GM23338 (cell line): Measurements from ENCODE around the gene TXNDC17. TPM values are rescaled to one million over a fixed set of nuclear protein-coding genes. Genes with fewer than 3 reads are reported as not detected.

Experiments used
- ATAC-seq: fragments of 200-7000 bp; cut with Tn5 transposase; 3 replicates; pipeline ENCODE4 v1.9.1; 2020
- DNase-seq: peaks from one replicate; pipeline ENCODE4 v3.0.0-alpha.2; 2015; ENCODE audit warnings: low spot score
- H2AFZ ChIP-seq: fragments of 200-600 bp; sonication (generic); 2 replicates; pipeline ENCODE4 v1.8.0; 2016; ENCODE audit warnings: antibody characterized with exemption, mild to moderate bottlenecking, moderate library complexity
- H3F3A ChIP-seq: fragments of 200-600 bp; sonication (generic); replicated peaks from 2 replicates; pipeline ENCODE4 v1.8.0; 2017; ENCODE audit warnings: antibody characterized with exemption, mixed run types, low read depth
- H3K27ac ChIP-seq: fragments of 200-600 bp; sonication (generic); 2 replicates; pipeline ENCODE4 v1.6.1; 2016; ENCODE audit warnings: low read depth
- H3K27me3 ChIP-seq: fragments of 200-600 bp; sonication (generic); 2 replicates; pipeline ENCODE4 v1.8.0; 2016; ENCODE audit warnings: mild to moderate bottlenecking, mixed run types, moderate library complexity; ENCODE audit not compliant: insufficient read depth
- H3K36me3 ChIP-seq: fragments of 200-600 bp; sonication (generic); 2 replicates; pipeline ENCODE4 v1.8.0; 2016; ENCODE audit warnings: mild to moderate bottlenecking; ENCODE audit not compliant: insufficient read depth
- H3K4me1 ChIP-seq: fragments of 200-600 bp; sonication (generic); 2 replicates; pipeline ENCODE4 v1.8.0; 2016; ENCODE audit warnings: mild to moderate bottlenecking, moderate library complexity; ENCODE audit not compliant: insufficient read depth
- H3K4me2 ChIP-seq: fragments of 200-600 bp; sonication (generic); 2 replicates; pipeline ENCODE4 v1.7.1; 2017; ENCODE audit warnings: mixed run types
- H3K4me3 ChIP-seq: fragments of 200-600 bp; sonication (generic); 2 replicates; pipeline ENCODE4 v1.6.1; 2016; ENCODE audit warnings: mixed run types
- H3K79me2 ChIP-seq: fragments of 200-600 bp; sonication (generic); replicated peaks from 2 replicates; pipeline ENCODE4 v1.8.0; 2017; ENCODE audit warnings: mild to moderate bottlenecking; ENCODE audit not compliant: insufficient read depth
- H3K9me2 ChIP-seq: fragments of 200-600 bp; sonication (generic); 2 replicates; pipeline ENCODE4 v1.8.0; 2017; ENCODE audit not compliant: insufficient read depth
- H4K20me1 ChIP-seq: fragments of 200-600 bp; sonication (generic); replicated peaks from 2 replicates; pipeline ENCODE4 v1.8.0; 2017; ENCODE audit warnings: mild to moderate bottlenecking; ENCODE audit not compliant: insufficient read depth
- H3K27ac Mint-ChIP-seq: 2 replicates; pipeline ENCODE4 v1.8.0; 2020; ENCODE audit warnings: inconsistent platforms, mild to moderate bottlenecking, moderate library complexity, mixed read lengths
- H3K27me3 Mint-ChIP-seq: 3 replicates; pipeline ENCODE4 v1.8.0; 2022; ENCODE audit warnings: low read depth, mild to moderate bottlenecking, moderate library complexity, mixed read lengths, inconsistent platforms; ENCODE audit not compliant: insufficient read depth, poor library complexity
- H3K36me3 Mint-ChIP-seq: 3 replicates; pipeline ENCODE4 v1.8.0; 2021; ENCODE audit warnings: low read depth, mild to moderate bottlenecking, inconsistent platforms, moderate library complexity, mixed read lengths
- H3K4me1 Mint-ChIP-seq: 3 replicates; pipeline ENCODE4 v1.8.0; 2020; ENCODE audit warnings: mild to moderate bottlenecking, inconsistent platforms, mixed read lengths
- H3K4me3 Mint-ChIP-seq: 3 replicates; pipeline ENCODE4 v1.8.0; 2021; ENCODE audit warnings: moderate library complexity, mild to moderate bottlenecking, inconsistent platforms, mixed read lengths
- H3K9me3 Mint-ChIP-seq: 3 replicates; pipeline ENCODE4 v1.8.0; 2020; ENCODE audit warnings: moderate library complexity, mild to moderate bottlenecking, inconsistent platforms, mixed read lengths
- CREB1 ChIP-seq: fragments of 250-450 bp; sonication (Bioruptor Pico); IDR thresholded peaks from 2 replicates; pipeline ENCODE4 v1.5.0; 2020; ENCODE audit warnings: low read depth, mild to moderate bottlenecking, moderate library complexity
- CTCF ChIP-seq, 2 experiments: fragments of 200-600 bp in 1 of 2; sonication (generic) in 1 of 2; conservative IDR thresholded peaks; 2 replicates each; pipeline versions ENCODE4 v1.5.1 to v1.6.1; 2016 to 2017; ENCODE audit warnings: antibody characterized with exemption in 2 of 2, low read depth in 2 of 2, mild to moderate bottlenecking in 2 of 2, moderate library complexity in 1 of 2
- ETS1 ChIP-seq: IDR thresholded peaks from 2 replicates; pipeline ENCODE4 v1.6.1; 2016; ENCODE audit warnings: antibody characterized with exemption
- EZH2 ChIP-seq: fragments of 200-600 bp; sonication (generic); IDR thresholded peaks from one replicate; pipeline ENCODE4 v1.8.0; 2017; ENCODE audit warnings: antibody characterized with exemption, mild to moderate bottlenecking, low read depth; ENCODE audit not compliant: unreplicated experiment
- EZH2phosphoT487 ChIP-seq: fragments of 200-600 bp; sonication (generic); IDR thresholded peaks from one replicate; pipeline ENCODE4 v1.8.1; 2018; ENCODE audit warnings: antibody characterized with exemption; ENCODE audit not compliant: unreplicated experiment
- JUNB ChIP-seq: IDR thresholded peaks from one replicate; pipeline ENCODE4 v1.6.1; 2016; ENCODE audit warnings: antibody characterized with exemption; ENCODE audit not compliant: unreplicated experiment
- NANOG ChIP-seq: IDR thresholded peaks from 2 replicates; pipeline ENCODE4 v1.6.1; 2016; ENCODE audit warnings: antibody characterized with exemption, borderline replicate concordance
- STAT1 ChIP-seq: IDR thresholded peaks from one replicate; pipeline ENCODE4 v1.6.1; 2016; ENCODE audit warnings: antibody characterized with exemption; ENCODE audit not compliant: unreplicated experiment
- ZNF114 ChIP-seq: fragments of 250-450 bp; sonication (Bioruptor Pico); IDR thresholded peaks from 2 replicates; pipeline ENCODE4 v1.5.0; 2020; ENCODE audit warnings: mild to moderate bottlenecking, moderate library complexity
- ZNF331 ChIP-seq: fragments of 250-450 bp; sonication (Bioruptor Pico); IDR thresholded peaks from 2 replicates; pipeline ENCODE4 v1.5.0; 2020; ENCODE audit warnings: low read depth, mild to moderate bottlenecking, moderate library complexity
- polyA plus RNA-seq: library from polyadenylated mRNA; unstranded; fragments of >200 nt; fragmentation: Nextera tagmentation; extraction: Ambion mirVana; gene quantifications from 2 replicates; pipeline ENCODE4 v1.2.1, GENCODE V29; 2016
- total RNA-seq: library from RNA; depleted of rRNA; stranded (reverse); fragments of >200 nt; shearing (Covaris generic); gene quantifications from 2 replicates; pipeline ENCODE4 v1.2.3, GENCODE V29; 2014
- TF ChIP-seq, protein P1 (sequence below): IDR thresholded peaks from one replicate; pipeline ENCODE4 v1.6.1; 2018; ENCODE audit warnings: antibody characterized with exemption; ENCODE audit not compliant: unreplicated experiment

TXNDC17 gene
- total and polyA plus RNA-seq, 2 experiments from 2014 or later: 202 to 887 TPM

DNA sequence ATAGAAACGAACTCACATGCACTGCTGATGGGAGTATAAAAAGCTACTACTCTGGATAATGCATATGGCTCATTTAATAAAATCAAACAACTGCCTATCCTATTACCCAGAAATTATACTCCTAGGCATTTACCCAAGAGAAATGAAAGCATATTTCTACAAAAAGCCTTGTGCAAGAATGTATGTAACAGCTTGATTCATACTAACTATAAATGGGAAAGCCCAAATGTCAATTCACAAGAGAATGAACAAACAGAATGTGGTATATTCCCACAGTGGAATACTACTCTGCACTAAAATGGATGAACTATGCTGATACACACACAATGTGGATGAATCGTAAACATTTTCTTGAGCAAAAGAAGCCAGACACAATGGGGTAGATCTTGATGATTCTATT is 38.7 kb upstream of the TXNDC17 start:
- H3K27ac ChIP-seq: no peak overlapping the region
- no peak overlapping the region for H3K4me3 ChIP-seq
- H3K79me2 ChIP-seq: no peaks in the 10 kb centered on the region
- peaks cover 19% of the 10 kb centered on the region; the same call in 1 of the 2 replicates for H3K36me3 ChIP-seq
- no peak overlapping the region for H3K4me2 ChIP-seq
- Mint-ChIP-seq H3K36me3 (peaks cover 39% of the 10 kb centered on the region), H3K27ac (no peak overlapping the region), H3K27me3 (peaks cover 4% of the 10 kb centered on the region), H3K4me1 (no peaks in the 10 kb centered on the region), H3K4me3 (no peak overlapping the region), H3K9me3 (no peaks in the 10 kb centered on the region)
- ATAC-seq: no peak
- peaks cover 7% of the 10 kb centered on the region; the same call in 1 of the 2 replicates for H4K20me1 ChIP-seq
- no peaks in the 10 kb centered on the region for H3K27me3 ChIP-seq
- no peaks in the 10 kb centered on the region for H3K4me1 ChIP-seq
- TF ChIP-seq CREB1 (CRISPR knock-in tag): no peak
- H3K9me2 ChIP-seq: no peaks in the 10 kb centered on the region
- H2AFZ ChIP-seq: no peak overlapping the region
- no peaks in the 10 kb centered on the region for H3F3A ChIP-seq
- DNase-seq: no peak

- H3K9me2 ChIP-seq: no peaks in the 10 kb centered on the region
- peaks cover 4% of the 10 kb centered on the region for H3K27me3 Mint-ChIP-seq
- H4K20me1 ChIP-seq: peaks cover 7% of the 10 kb centered on the region; the same call in 1 of the 2 replicates
- H3K9me3 Mint-ChIP-seq: no peaks in the 10 kb centered on the region
- no peak overlapping the region for H3K27ac Mint-ChIP-seq
- H3K79me2 ChIP-seq: no peaks in the 10 kb centered on the region
- H3K4me3 ChIP-seq: no peak overlapping the region
- H3K36me3 ChIP-seq: peaks cover 25% of the 10 kb centered on the region
- no peak overlapping the region for H3K4me2 ChIP-seq
- no peaks in the 10 kb centered on the region for H3F3A ChIP-seq
- no peaks in the 10 kb centered on the region for H3K4me1 Mint-ChIP-seq
- H2AFZ ChIP-seq: no peak overlapping the region
- ATAC-seq (no peak), DNase-seq (no peak)
- H3K27ac ChIP-seq: no peak overlapping the region
- H3K27me3 ChIP-seq: no peaks in the 10 kb centered on the region
- no peaks in the 10 kb centered on the region for H3K4me1 ChIP-seq
- peaks cover 48% of the 10 kb centered on the region for H3K36me3 Mint-ChIP-seq
- H3K4me3 Mint-ChIP-seq: no peak overlapping the region
- TF ChIP-seq EZH2phosphoT487 (no peak), EZH2 (no peak), STAT1 (no peak), NANOG (no peak), ZNF114 (no peak), ETS1 (no peak), JUNB (no peak), CTCF (conservative IDR thresholded peaks at IDR 0.05; ENCODE audit: low read depth in 2 of 2) (no peak), ZNF331 (CRISPR knock-in tag) (no peak)
- TF ChIP-seq, protein P1, sequence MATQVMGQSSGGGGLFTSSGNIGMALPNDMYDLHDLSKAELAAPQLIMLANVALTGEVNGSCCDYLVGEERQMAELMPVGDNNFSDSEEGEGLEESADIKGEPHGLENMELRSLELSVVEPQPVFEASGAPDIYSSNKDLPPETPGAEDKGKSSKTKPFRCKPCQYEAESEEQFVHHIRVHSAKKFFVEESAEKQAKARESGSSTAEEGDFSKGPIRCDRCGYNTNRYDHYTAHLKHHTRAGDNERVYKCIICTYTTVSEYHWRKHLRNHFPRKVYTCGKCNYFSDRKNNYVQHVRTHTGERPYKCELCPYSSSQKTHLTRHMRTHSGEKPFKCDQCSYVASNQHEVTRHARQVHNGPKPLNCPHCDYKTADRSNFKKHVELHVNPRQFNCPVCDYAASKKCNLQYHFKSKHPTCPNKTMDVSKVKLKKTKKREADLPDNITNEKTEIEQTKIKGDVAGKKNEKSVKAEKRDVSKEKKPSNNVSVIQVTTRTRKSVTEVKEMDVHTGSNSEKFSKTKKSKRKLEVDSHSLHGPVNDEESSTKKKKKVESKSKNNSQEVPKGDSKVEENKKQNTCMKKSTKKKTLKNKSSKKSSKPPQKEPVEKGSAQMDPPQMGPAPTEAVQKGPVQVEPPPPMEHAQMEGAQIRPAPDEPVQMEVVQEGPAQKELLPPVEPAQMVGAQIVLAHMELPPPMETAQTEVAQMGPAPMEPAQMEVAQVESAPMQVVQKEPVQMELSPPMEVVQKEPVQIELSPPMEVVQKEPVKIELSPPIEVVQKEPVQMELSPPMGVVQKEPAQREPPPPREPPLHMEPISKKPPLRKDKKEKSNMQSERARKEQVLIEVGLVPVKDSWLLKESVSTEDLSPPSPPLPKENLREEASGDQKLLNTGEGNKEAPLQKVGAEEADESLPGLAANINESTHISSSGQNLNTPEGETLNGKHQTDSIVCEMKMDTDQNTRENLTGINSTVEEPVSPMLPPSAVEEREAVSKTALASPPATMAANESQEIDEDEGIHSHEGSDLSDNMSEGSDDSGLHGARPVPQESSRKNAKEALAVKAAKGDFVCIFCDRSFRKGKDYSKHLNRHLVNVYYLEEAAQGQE: no peak
Observed at GRCh38 chr17:6603744-6604325, 37.0 kb upstream of the TXNDC17 start.
